HEK293 (cell line): ENCODE data around the gene SORT1.

ENCODE experiments used
- BCL11A ChIP-seq: fragments of 450-650 bp; formaldehyde crosslinking; IDR thresholded peaks from 2 replicates; pipeline ENCODE4 v1.5.1; 2016; ENCODE audit warnings: low read depth, missing biosample characterization, missing genetic modification characterization
- CTCF ChIP-seq: fragments of 450-650 bp; formaldehyde crosslinking; IDR thresholded peaks from 2 replicates; pipeline ENCODE4 v1.5.1; 2016; ENCODE audit warnings: missing biosample characterization, missing genetic modification characterization
- ELK4 ChIP-seq: IDR thresholded peaks from 2 replicates; pipeline ENCODE4 v1.6.1; 2011; ENCODE audit warnings: mild to moderate bottlenecking, low read depth, low read length, borderline replicate concordance
- FEZF1 ChIP-seq: fragments of 450-650 bp; formaldehyde crosslinking; IDR thresholded peaks from 2 replicates; pipeline ENCODE4 v1.5.1; 2016; ENCODE audit warnings: missing biosample characterization, missing genetic modification characterization
- GLI4 ChIP-seq: fragments of 450-650 bp; formaldehyde crosslinking; IDR thresholded peaks from 2 replicates; pipeline ENCODE4 v1.5.1; 2016; ENCODE audit warnings: missing biosample characterization, missing genetic modification characterization
- HOXA7 ChIP-seq: sonication (generic); formaldehyde crosslinking; IDR thresholded peaks from 2 replicates; pipeline ENCODE4 v1.8.1; 2022; ENCODE audit warnings: missing genetic modification reagents, borderline replicate concordance
- MYNN ChIP-seq: fragments of 450-650 bp; formaldehyde crosslinking; IDR thresholded peaks from 2 replicates; pipeline ENCODE4 v1.5.1; 2016; ENCODE audit warnings: missing biosample characterization, missing genetic modification characterization, borderline replicate concordance
- SP2 ChIP-seq: fragments of 450-650 bp; formaldehyde crosslinking; IDR thresholded peaks from 2 replicates; pipeline ENCODE4 v1.5.1; 2016; ENCODE audit warnings: missing biosample characterization, missing genetic modification characterization
- YY2 ChIP-seq: fragments of 450-650 bp; formaldehyde crosslinking; IDR thresholded peaks from 2 replicates; pipeline ENCODE4 v1.5.1; 2016; ENCODE audit warnings: missing biosample characterization, missing genetic modification characterization
- ZBTB1 ChIP-seq: fragments of 450-650 bp; formaldehyde crosslinking; IDR thresholded peaks from 2 replicates; pipeline ENCODE4 v1.5.1; 2016; ENCODE audit warnings: missing biosample characterization, missing genetic modification characterization
- ZFP41 ChIP-seq: fragments of 450-650 bp; formaldehyde crosslinking; IDR thresholded peaks from 2 replicates; pipeline ENCODE4 v1.5.1; 2016; ENCODE audit warnings: missing biosample characterization, missing genetic modification characterization, borderline replicate concordance
- ZNF10 ChIP-seq: fragments of 450-650 bp; formaldehyde crosslinking; IDR thresholded peaks from 2 replicates; pipeline ENCODE4 v1.5.1; 2017; ENCODE audit warnings: missing biosample characterization, missing genetic modification characterization
- ZNF121 ChIP-seq: fragments of 450-650 bp; formaldehyde crosslinking; IDR thresholded peaks from 2 replicates; pipeline ENCODE4 v1.5.1; 2016; ENCODE audit warnings: missing biosample characterization, missing genetic modification characterization
- ZNF132 ChIP-seq: fragments of 450-650 bp; formaldehyde crosslinking; IDR thresholded peaks from 2 replicates; pipeline ENCODE4 v1.5.1; 2017; ENCODE audit warnings: missing biosample characterization, missing genetic modification characterization, borderline replicate concordance
- ZNF157 ChIP-seq: fragments of 450-650 bp; formaldehyde crosslinking; IDR thresholded peaks from 2 replicates; pipeline ENCODE4 v1.5.1; 2016; ENCODE audit warnings: missing biosample characterization, missing genetic modification characterization
- ZNF211 ChIP-seq: fragments of 450-650 bp; formaldehyde crosslinking; IDR thresholded peaks from 2 replicates; pipeline ENCODE4 v1.5.1; 2016; ENCODE audit warnings: low read depth, missing biosample characterization, missing genetic modification characterization
- ZNF354C ChIP-seq: fragments of 450-650 bp; formaldehyde crosslinking; IDR thresholded peaks from 2 replicates; pipeline ENCODE4 v1.5.1; 2016; ENCODE audit warnings: missing biosample characterization, missing genetic modification characterization, low read depth, borderline replicate concordance
- ZNF366 ChIP-seq: fragments of 450-650 bp; formaldehyde crosslinking; conservative IDR thresholded peaks from 2 replicates; pipeline ENCODE4 v1.5.1; 2016; ENCODE audit warnings: missing biosample characterization, missing genetic modification characterization
- ZNF488 ChIP-seq: fragments of 450-650 bp; formaldehyde crosslinking; IDR thresholded peaks from 2 replicates; pipeline ENCODE4 v1.5.1; 2016; ENCODE audit warnings: missing biosample characterization, missing genetic modification characterization
- ZNF510 ChIP-seq: fragments of 450-650 bp; formaldehyde crosslinking; IDR thresholded peaks from 2 replicates; pipeline ENCODE4 v1.5.1; 2018; ENCODE audit warnings: mild to moderate bottlenecking, missing genetic modification characterization, missing biosample characterization; ENCODE audit not compliant: insufficient replicate concordance
- ZNF654 ChIP-seq: fragments of 450-650 bp; formaldehyde crosslinking; IDR thresholded peaks from 2 replicates; pipeline ENCODE4 v1.5.1; 2016; ENCODE audit warnings: low read depth, missing biosample characterization, missing genetic modification characterization
- ZNF677 ChIP-seq: fragments of 450-650 bp; IDR thresholded peaks from 2 replicates; pipeline ENCODE4 v1.5.0; 2018; ENCODE audit warnings: missing biosample characterization, mild to moderate bottlenecking, missing genetic modification characterization, moderate library complexity
- ZNF707 ChIP-seq: fragments of 450-650 bp; formaldehyde crosslinking; IDR thresholded peaks from 2 replicates; pipeline ENCODE4 v1.5.1; 2016; ENCODE audit warnings: missing biosample characterization, missing genetic modification characterization
- ZNF768 ChIP-seq: fragments of 450-650 bp; formaldehyde crosslinking; IDR thresholded peaks from 2 replicates; pipeline ENCODE4 v1.5.1; 2018; ENCODE audit warnings: missing biosample characterization, mild to moderate bottlenecking, missing genetic modification characterization
- ZNF776 ChIP-seq: fragments of 450-650 bp; formaldehyde crosslinking; IDR thresholded peaks from 2 replicates; pipeline ENCODE4 v1.5.0; 2017; ENCODE audit warnings: missing biosample characterization, missing genetic modification characterization, borderline replicate concordance
- ZSCAN23 ChIP-seq: fragments of 450-650 bp; formaldehyde crosslinking; IDR thresholded peaks from 2 replicates; pipeline ENCODE4 v1.5.1; 2016; ENCODE audit warnings: missing biosample characterization, missing genetic modification characterization
- ZSCAN5A ChIP-seq: fragments of 450-650 bp; formaldehyde crosslinking; IDR thresholded peaks from 2 replicates; pipeline ENCODE4 v1.5.1; 2016; ENCODE audit warnings: missing biosample characterization, missing genetic modification characterization
- TF ChIP-seq, protein P1 (sequence below): fragments of 450-650 bp; formaldehyde crosslinking; IDR thresholded peaks from 2 replicates; pipeline ENCODE4 v1.5.1; 2016; ENCODE audit warnings: missing biosample characterization, missing genetic modification characterization
- TF ChIP-seq, protein P2 (sequence below): fragments of 450-650 bp; formaldehyde crosslinking; IDR thresholded peaks from 2 replicates; pipeline ENCODE4 v1.5.1; 2016; ENCODE audit warnings: missing biosample characterization, missing genetic modification characterization, low read depth
- TF ChIP-seq, protein P3 (sequence below): fragments of 450-650 bp; formaldehyde crosslinking; IDR thresholded peaks from 2 replicates; pipeline ENCODE4 v1.5.1; 2016; ENCODE audit warnings: missing biosample characterization, missing genetic modification characterization

SORT1 gene

GRCh38 chr1:109282952-109283747 is 114.6 kb downstream of the SORT1 start, which contains the start of gene PSRC1 (continued):
- TF ChIP-seq ZSCAN5A (tag by site-specific recombination) = no peak
- TF ChIP-seq ZNF211 (tag by site-specific recombination) = no peak
- TF ChIP-seq, protein P1, sequence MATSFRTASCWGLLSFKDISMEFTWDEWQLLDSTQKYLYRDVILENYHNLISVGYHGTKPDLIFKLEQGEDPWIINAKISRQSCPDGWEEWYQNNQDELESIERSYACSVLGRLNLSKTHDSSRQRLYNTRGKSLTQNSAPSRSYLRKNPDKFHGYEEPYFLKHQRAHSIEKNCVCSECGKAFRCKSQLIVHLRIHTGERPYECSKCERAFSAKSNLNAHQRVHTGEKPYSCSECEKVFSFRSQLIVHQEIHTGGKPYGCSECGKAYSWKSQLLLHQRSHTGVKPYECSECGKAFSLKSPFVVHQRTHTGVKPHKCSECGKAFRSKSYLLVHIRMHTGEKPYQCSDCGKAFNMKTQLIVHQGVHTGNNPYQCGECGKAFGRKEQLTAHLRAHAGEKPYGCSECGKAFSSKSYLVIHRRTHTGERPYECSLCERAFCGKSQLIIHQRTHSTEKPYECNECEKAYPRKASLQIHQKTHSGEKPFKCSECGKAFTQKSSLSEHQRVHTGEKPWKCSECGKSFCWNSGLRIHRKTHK (tag by site-specific recombination) = no peak
- no peak for TF ChIP-seq ZNF121
- TF ChIP-seq BCL11A (tag by site-specific recombination) = no peak
- TF ChIP-seq MYNN (tag by site-specific recombination) = no peak; the same call in 1 of the 2 replicates
- 0 out of 2 replicates have a peak, but pooled peaks have one; percentile 12 for TF ChIP-seq ZNF366
- TF ChIP-seq ZNF707 = no peak
- TF ChIP-seq CTCF (tag by site-specific recombination) = peak; percentile 18; the same call in 1 of the 2 replicates
- TF ChIP-seq ZNF132 (tag by site-specific recombination) = no peak
- TF ChIP-seq ZNF768 = no peak
- no peak for TF ChIP-seq ZSCAN23 (tag by site-specific recombination)
- TF ChIP-seq GLI4 = no peak
- TF ChIP-seq ZNF776 (tag by site-specific recombination) = no peak
- TF ChIP-seq, protein P2, sequence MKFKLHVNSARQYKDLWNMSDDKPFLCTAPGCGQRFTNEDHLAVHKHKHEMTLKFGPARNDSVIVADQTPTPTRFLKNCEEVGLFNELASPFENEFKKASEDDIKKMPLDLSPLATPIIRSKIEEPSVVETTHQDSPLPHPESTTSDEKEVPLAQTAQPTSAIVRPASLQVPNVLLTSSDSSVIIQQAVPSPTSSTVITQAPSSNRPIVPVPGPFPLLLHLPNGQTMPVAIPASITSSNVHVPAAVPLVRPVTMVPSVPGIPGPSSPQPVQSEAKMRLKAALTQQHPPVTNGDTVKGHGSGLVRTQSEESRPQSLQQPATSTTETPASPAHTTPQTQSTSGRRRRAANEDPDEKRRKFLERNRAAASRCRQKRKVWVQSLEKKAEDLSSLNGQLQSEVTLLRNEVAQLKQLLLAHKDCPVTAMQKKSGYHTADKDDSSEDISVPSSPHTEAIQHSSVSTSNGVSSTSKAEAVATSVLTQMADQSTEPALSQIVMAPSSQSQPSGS (tag by site-specific recombination) = no peak
- TF ChIP-seq ZNF157 (tag by site-specific recombination) = no peak
- TF ChIP-seq ZNF677 (tag by site-specific recombination) = no peak
- no peak for TF ChIP-seq ZNF10 (tag by site-specific recombination)
- TF ChIP-seq, protein P3, sequence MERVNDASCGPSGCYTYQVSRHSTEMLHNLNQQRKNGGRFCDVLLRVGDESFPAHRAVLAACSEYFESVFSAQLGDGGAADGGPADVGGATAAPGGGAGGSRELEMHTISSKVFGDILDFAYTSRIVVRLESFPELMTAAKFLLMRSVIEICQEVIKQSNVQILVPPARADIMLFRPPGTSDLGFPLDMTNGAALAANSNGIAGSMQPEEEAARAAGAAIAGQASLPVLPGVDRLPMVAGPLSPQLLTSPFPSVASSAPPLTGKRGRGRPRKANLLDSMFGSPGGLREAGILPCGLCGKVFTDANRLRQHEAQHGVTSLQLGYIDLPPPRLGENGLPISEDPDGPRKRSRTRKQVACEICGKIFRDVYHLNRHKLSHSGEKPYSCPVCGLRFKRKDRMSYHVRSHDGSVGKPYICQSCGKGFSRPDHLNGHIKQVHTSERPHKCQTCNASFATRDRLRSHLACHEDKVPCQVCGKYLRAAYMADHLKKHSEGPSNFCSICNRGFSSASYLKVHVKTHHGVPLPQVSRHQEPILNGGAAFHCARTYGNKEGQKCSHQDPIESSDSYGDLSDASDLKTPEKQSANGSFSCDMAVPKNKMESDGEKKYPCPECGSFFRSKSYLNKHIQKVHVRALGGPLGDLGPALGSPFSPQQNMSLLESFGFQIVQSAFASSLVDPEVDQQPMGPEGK = peak; percentile 99
- no peak for TF ChIP-seq ZNF510 (tag by site-specific recombination)
- TF ChIP-seq ELK4 = peak; percentile 94
- TF ChIP-seq ZNF654 (tag by site-specific recombination) = no peak
- peak; percentile 92 for TF ChIP-seq SP2
- TF ChIP-seq ZNF488 = no peak
- TF ChIP-seq ZFP41 = no peak
- no peak for TF ChIP-seq HOXA7 (CRISPR knock-in tag)
- no peak for TF ChIP-seq FEZF1 (tag by site-specific recombination)
- no peak for TF ChIP-seq ZNF354C (tag by site-specific recombination)
- peak; percentile 88 for TF ChIP-seq ZBTB1
- TF ChIP-seq YY2 = no peak
